ENCODE results near the gene RNF121.

RNF121 gene

DNA sequence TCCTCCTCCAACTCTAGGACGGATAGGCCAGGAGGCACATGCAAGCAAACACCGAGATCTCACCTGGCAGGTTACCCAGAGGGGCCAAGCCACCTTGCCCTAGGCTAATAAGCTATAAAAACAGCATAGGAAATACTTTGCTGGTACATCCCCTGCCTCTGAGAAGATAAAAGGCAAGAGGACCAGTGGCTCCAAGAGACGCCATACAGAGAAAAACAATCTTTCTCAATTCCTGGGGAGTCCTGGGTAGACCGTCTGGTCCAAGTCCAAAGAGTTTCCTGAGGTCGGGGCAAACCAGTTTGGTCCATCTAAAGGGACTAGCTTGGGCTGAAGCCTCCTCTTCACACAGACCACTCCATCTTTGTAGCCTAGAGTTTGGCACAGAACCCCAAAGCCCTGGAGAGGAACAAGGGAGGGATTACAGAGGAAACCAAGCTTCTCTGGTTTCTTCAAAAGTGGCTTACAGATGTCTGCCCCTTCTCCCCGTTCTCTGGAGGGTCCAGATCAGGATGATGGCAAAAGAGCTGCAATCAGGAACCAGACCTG is 111.1 kb downstream of the RNF121 start:
- DNase-seq: no peak

DNA sequence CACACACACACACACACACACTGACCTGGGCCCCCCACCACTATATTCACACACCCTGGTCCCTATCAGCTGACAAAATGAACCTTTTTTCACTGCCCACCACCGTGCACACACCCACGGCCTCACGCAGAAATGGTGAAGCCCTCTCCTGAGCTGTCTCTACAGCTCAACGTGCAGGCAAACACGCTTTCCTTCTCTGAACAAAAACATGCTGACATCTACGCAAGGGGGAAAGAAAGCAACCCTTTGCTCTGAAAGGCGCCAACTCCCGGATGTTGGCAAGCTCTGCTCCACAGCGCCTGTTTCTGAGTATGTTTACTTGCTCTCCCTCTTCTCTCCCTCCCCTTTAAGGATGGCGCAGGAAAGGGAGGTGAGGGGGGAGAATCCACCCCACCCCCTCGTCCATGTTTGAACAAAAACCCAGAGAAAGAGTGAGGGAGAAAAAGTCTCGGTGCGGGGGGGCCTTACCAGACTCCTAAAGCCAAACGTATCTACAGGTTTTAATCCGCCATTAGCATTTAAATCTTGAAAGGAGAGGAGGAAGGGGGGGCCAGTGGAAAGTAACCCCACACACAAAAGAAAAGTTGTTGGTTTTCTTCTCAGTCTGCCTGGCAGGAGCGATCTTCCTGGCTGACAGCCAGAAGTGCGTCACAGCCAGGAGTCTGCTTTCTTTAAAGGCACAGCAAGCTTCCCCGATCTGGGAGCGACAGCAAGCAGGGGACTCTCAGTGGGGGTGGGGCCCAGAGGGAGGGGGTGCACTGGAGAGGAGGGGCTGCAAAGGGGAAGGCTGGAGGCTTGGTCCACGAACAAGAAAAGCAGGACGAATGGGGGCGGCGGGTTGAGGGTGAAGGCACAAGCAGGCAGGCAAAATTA is 111.9 kb downstream of the RNF121 start:
- no peak for DNase-seq

DNA sequence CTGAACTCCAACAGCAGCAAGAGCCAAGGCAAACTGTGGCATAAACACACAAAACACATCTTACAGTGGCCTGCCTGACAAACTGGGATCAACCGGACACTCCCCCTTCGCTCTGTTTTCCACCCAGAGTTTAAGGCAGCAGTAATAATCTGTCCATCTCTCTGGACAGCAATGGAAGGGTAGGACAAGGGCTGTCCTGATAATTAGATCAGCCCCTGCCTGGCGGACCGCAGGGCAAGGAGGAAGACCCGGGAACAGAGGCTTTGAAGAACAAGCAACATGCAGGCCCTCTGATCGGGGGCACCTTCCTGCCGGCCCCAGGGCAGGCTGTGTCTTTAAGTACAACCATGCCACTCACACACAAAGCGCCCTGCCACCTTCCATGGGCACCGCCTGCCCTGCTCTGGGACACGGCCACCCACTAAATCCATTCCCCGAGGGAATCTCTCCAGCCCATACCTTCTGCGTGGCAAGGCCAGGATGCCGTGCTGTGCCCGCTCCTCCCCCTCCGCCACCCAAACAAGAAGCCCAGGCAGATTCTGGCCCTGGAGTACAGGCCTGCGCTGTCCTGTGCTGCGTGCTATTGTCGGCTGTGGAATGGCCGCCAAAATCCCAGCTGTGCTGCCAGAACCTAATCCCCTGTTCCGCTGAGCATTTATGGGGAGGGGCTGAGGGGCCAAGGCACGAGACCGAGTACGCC is 112.7 kb downstream of the RNF121 start:
- DNase-seq: no peak

DNA sequence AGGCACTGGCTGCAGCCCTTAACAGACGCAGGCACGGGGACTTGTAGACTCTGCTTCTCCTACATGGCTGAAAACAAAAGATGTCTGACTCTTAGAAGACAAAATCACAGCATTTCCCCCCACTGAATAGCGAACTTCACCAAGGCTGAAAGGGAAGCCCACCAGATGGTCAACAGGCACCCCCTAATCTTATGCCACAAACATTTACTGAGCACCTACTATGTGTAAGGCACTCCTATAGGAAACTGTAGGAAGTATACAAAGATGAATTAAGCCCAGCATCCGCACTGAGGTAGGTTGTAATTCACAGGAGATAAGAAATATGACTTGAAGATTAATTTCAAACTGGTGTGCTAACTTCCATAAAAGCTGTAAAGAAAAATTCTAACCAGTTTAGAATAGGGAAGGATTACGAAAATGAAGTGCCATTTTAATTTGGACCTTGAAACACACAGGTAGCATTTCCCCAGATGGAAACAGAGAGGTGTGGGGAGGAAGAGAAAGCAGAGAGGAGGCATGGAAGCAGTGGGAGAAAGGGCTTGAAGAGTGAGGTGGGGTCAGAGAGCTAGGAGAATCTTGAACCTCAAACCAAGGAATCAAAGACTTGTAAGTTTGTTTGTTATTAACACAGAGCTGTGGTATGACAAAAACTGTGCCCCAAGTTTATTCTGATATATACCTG is 113.4 kb downstream of the RNF121 start:
- DNase-seq: no peak

DNA sequence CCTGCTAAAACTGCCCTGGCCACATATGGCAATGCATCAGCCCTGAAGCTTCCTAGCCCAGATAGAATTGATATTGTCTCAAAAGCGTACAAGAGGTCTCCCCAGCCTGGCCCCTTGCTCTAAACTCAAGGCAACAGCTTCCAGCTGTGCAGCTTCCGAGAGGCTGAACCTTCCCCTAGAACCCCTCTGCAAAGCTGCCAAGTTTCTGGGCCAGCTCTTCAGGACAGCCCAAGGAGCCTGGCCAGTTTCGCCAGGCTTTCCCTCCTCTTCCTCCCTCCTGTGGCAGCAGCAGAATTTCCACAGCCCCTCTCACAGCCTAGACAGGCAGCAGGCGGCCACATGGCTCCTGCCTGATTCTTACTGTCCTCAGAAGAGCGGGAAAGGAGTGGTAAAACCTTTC is 117.0 kb downstream of the RNF121 start:
- DNase-seq: no peak

Measured in activated gamma-delta T cell (primary cell).